Stimulated activated naive CD8-positive, alpha-beta T cell treated with anti-CD3 and anti-CD28 coated beads, Interleukin-15, amount 100 ng/mL, for 72 hours (primary cell): ENCODE results near the gene SLC2A2.

Experiments
- ATAC-seq: fragments of 150-1000 bp; cut with Tn5 transposase; 2 replicates; pipeline ENCODE4 v1.10.0; 2021; ENCODE audit warnings: mild to moderate bottlenecking, moderate library complexity
- DNase-seq, 2 donors: peaks; one replicate each; pipeline ENCODE4 v3.0.0; 2021 to 2022
- H3K27ac Mint-ChIP-seq, 2 donors: one replicate each; pipeline ENCODE4 v1.8.0; 2022; ENCODE audit warnings: mild to moderate bottlenecking in 2 of 2, mixed read lengths in 2 of 2, moderate library complexity in 2 of 2
- H3K27me3 Mint-ChIP-seq: one replicate; pipeline ENCODE4 v1.8.0; 2022; ENCODE audit warnings: mixed read lengths
- H3K4me1 Mint-ChIP-seq: one replicate; pipeline ENCODE4 v1.8.0; 2022; ENCODE audit warnings: mild to moderate bottlenecking, mixed read lengths
- H3K4me3 Mint-ChIP-seq, 2 donors: one replicate each; pipeline ENCODE4 v1.8.0; 2022; ENCODE audit warnings: mild to moderate bottlenecking in 2 of 2, mixed read lengths in 2 of 2, moderate library complexity in 1 of 2
- H3K9me3 Mint-ChIP-seq, 2 donors: one replicate each; pipeline ENCODE4 v1.8.0; 2022; ENCODE audit warnings: mixed read lengths in 2 of 2

Gene SLC2A2

DNA sequence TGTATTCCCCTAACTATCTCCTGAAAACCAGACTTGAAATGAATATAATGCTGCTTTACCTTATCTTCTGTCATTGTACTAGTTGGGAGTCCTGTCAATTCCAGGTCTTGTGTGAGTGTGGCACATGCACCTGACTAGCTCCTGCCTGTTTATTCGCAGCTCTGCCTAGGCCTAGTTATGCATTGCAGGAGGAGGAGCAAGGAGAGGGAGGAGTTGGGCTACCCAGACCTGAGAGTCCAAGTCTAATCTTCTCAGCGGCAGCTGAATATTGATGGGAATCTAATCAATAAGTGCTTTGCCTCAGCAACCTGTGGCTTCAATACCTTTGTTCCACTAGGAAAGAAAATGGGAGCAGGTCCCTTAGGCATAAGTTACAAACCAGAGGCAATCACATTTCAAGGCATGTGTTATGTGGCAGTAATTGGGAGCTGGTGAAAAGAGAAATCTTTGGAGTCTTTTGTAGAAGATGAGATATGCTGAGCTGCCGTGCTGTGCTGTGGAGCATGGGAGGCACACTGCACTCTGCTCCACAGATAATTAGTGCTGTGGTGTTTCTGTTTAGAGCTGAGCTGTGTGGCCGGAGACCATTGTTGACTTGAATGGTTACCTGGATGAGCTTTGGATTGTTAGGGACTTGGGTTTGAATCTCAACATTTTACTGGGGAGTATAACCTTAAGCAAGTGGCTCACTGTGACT is at the start of gene SLC2A2:
SLC2A2 (minus strand) TSS at position 124 of the 697 bp plus-strand sequence; CDS start at position 74, 50 bp downstream.
- DNase-seq (no peak), ATAC-seq (no peak)
- peaks cover 43% of the 10 kb centered on the region for H3K27me3 Mint-ChIP-seq
- no peak within 1 kb of the TSS for H3K4me3 Mint-ChIP-seq
- no peak within 1 kb of the TSS for H3K27ac Mint-ChIP-seq
- no peaks in the 10 kb centered on the region for H3K9me3 Mint-ChIP-seq
- no peaks in the 10 kb centered on the region for H3K4me1 Mint-ChIP-seq

DNA sequence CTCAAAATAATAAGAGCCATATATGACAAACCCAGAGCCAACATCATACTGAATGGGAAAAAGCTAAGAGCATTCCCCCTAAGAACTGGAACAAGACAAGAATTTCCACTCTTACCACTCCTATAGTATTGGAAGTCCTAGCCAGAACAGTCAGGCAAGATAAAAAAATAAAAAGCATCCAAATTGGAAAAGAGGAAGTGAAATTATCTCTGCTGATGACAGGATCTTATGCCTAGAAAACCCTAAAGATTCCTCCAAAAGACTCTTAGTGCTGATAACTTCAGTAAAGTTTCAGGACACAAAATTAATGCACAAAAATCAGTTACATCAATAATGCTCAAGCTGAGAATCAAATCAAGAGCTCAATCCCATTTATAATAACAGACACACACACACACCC is 45.9 kb upstream of the SLC2A2 start:
- DNase-seq (no peak), ATAC-seq (no peak)
- H3K27me3 Mint-ChIP-seq = no peaks in the 10 kb centered on the region
- H3K4me1 Mint-ChIP-seq = no peaks in the 10 kb centered on the region
- H3K27ac Mint-ChIP-seq = no peak overlapping the region
- H3K9me3 Mint-ChIP-seq = no peaks in the 10 kb centered on the region
- H3K4me3 Mint-ChIP-seq = no peak overlapping the region

DNA sequence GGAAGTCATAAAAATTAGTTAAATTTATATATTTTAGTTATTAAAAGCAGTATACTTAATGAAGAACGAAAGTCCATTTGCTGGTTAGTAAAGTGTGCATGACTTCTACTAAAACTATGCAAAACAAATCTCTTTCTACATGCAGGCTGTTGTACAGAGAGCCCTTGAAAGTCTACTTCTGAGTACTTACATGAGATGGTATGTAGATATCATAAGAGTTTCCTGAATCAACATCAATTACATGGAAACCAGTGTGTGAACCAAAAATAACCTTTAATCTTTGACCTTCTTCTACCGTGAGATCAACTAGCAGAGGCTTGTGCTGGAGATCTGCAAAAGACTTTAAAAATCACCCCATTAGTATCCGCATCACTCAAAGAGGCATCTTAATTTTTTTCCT is 42.1 kb upstream of the SLC2A2 start:
- Mint-ChIP-seq H3K9me3 (no peaks in the 10 kb centered on the region), H3K27ac (no peak overlapping the region), H3K27me3 (no peaks in the 10 kb centered on the region), H3K4me3 (no peak overlapping the region), H3K4me1 (no peaks in the 10 kb centered on the region)
- DNase-seq (no peak), ATAC-seq (no peak)

- Mint-ChIP-seq H3K4me3 (no peak overlapping the region), H3K9me3 (no peaks in the 10 kb centered on the region), H3K27me3 (no peaks in the 10 kb centered on the region), H3K4me1 (no peaks in the 10 kb centered on the region), H3K27ac (no peak overlapping the region)
- ATAC-seq = no peak
- no peak for DNase-seq
These were observed 39.7 kb upstream of the SLC2A2 start for GRCh38 chr3:171066206-171066605.

- no peaks in the 10 kb centered on the region for H3K27me3 Mint-ChIP-seq
- no peaks in the 10 kb centered on the region for H3K9me3 Mint-ChIP-seq
- no peaks in the 10 kb centered on the region for H3K4me1 Mint-ChIP-seq
- no peak overlapping the region for H3K4me3 Mint-ChIP-seq
- H3K27ac Mint-ChIP-seq = no peak overlapping the region
- ATAC-seq = no peak
- no peak for DNase-seq
These were observed 39.2 kb upstream of the SLC2A2 start for GRCh38 chr3:171065732-171066131.

DNA sequence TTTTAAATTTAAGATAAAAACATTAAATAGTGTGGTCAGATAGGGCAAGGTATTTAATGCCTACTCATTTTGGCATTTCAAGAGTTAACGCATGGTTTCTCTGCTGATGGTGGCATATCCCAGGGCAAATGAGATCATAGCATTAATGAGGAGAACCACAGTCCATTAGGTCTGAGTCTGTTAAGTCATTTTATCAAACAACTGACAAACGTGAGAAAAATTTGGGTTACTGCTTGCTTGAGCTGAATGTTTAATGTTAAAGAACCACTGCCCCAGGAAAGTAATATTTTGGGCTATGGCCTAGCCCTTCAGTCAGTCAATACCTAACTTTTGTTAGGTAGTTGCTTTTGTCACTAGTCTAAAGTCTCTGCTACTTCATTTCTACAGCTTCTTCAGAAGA is 37.9 kb upstream of the SLC2A2 start:
- DNase-seq (no peak), ATAC-seq (no peak)
- Mint-ChIP-seq H3K27ac (no peak overlapping the region), H3K4me3 (no peak overlapping the region), H3K9me3 (no peaks in the 10 kb centered on the region), H3K4me1 (no peaks in the 10 kb centered on the region), H3K27me3 (no peaks in the 10 kb centered on the region)

GRCh38 chr3:171061749-171062148 is 35.2 kb upstream of the SLC2A2 start:
- H3K27me3 Mint-ChIP-seq = no peaks in the 10 kb centered on the region
- H3K9me3 Mint-ChIP-seq = no peaks in the 10 kb centered on the region
- no peaks in the 10 kb centered on the region for H3K4me1 Mint-ChIP-seq
- ATAC-seq = no peak
- H3K27ac Mint-ChIP-seq = peak overlapping the region in 1 of 2 donors; percentile 44
- DNase-seq = no peak
- no peak overlapping the region for H3K4me3 Mint-ChIP-seq

DNA sequence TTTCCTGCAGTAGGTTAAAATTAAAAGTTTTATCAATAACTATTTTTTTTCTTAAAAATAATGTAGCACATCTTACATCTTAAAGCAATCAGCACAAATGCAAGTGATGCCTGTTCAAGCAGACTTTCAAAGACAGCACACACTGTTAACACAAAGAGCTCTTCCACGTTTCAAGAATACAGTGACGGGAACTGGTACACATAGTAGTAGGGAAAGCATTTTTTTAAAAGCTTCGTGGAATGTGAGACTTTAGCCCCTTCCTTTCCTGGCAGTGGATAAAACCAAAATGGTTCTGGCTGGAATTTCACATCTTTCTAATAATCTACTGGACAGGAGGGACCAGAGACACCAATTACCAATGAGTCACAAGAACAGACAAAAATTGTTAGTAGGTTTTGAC is 33.5 kb upstream of the SLC2A2 start:
- H3K27me3 Mint-ChIP-seq = no peaks in the 10 kb centered on the region
- H3K4me3 Mint-ChIP-seq = no peak overlapping the region
- H3K4me1 Mint-ChIP-seq = no peaks in the 10 kb centered on the region
- no peaks in the 10 kb centered on the region for H3K9me3 Mint-ChIP-seq
- no peak overlapping the region for H3K27ac Mint-ChIP-seq
- DNase-seq = no peak
- ATAC-seq = no peak

DNA sequence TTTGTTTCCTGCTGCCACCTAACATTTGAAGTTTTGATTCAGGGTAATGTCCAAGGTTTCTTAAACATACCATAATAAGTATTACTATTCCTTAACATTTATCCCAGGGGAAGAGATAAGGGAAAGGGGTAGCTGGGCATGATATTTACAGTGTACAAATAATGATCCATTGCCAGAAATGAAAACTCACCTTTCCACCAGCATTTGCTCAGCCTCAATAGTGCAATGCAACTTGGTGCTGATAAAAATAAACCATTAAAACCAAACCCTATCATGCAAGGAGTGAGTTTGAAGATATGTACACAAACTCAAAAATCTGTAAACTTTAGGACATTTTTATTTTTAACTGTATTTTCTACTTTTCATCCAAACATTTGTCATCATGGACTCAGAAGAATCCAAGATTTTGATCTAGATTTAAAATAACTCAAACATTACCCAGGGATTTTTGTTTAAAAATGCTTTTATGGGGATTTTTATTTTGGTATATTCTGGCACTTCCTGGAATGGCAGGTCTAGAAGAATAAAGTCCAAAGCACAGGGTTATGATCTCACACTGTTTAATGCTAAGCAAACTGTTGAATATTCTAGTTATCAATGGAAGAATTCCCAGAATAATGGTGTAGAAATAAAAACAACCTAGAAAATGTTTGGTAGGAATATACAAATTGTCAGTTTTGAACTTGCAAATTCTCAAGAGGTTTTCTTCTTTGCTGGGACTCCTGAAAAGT is 32.5 kb upstream of the SLC2A2 start:
- Mint-ChIP-seq H3K27ac (no peak overlapping the region), H3K4me1 (no peaks in the 10 kb centered on the region), H3K27me3 (no peaks in the 10 kb centered on the region), H3K4me3 (no peak overlapping the region), H3K9me3 (no peaks in the 10 kb centered on the region)
- no peak for DNase-seq
- no peak for ATAC-seq

DNA sequence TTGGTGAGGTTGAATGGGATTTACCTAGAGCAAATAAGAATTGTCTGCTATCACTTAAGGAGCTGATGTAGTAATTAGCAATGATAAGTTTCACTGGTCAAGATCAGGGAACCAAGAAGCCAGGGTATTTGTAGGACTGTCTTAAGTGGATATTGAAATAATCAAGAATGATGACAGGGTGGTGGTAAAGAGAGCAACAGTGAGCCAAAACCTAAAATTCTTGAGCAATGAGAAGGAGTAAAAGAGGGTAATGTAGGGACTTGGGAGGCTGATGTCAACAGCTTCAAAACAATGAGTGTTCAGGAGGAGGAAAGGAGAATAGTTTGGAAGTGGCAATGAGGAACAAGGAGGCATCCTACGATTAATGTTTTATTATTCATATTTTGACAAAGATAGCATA is 31.5 kb upstream of the SLC2A2 start:
- Mint-ChIP-seq H3K27me3 (no peaks in the 10 kb centered on the region), H3K27ac (no peak overlapping the region), H3K9me3 (no peaks in the 10 kb centered on the region), H3K4me3 (no peak overlapping the region), H3K4me1 (no peaks in the 10 kb centered on the region)
- DNase-seq (no peak), ATAC-seq (no peak)

DNA sequence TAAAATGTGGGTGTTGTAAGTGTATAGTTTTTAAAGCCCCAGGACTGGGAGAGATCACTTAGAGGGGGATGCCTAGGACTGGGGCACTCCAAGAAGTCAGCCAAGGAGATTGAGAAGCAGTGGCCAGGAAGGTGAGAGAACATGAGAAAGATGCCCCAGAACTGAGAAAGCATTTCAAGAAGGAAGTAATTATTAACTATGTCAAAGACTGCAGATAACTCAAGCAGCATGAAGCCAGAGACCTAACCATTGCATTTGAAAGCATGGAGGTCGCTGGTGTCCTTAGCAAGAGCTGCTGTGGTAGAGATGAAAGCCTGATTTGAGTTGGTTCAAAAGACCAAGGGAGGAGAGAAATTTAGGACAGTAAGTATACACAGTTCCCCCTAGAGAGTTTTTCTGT is 30.6 kb upstream of the SLC2A2 start:
- Mint-ChIP-seq H3K4me3 (no peak overlapping the region), H3K4me1 (no peaks in the 10 kb centered on the region), H3K27me3 (no peaks in the 10 kb centered on the region), H3K9me3 (no peaks in the 10 kb centered on the region), H3K27ac (no peak overlapping the region)
- DNase-seq = no peak
- no peak for ATAC-seq

- Mint-ChIP-seq H3K27me3 (no peaks in the 10 kb centered on the region), H3K27ac (no peak overlapping the region), H3K4me1 (no peaks in the 10 kb centered on the region), H3K4me3 (no peak overlapping the region), H3K9me3 (no peaks in the 10 kb centered on the region)
- no peak for DNase-seq
- ATAC-seq = no peak
These were observed 30.0 kb upstream of the SLC2A2 start for GRCh38 chr3:171056528-171056927.

DNA sequence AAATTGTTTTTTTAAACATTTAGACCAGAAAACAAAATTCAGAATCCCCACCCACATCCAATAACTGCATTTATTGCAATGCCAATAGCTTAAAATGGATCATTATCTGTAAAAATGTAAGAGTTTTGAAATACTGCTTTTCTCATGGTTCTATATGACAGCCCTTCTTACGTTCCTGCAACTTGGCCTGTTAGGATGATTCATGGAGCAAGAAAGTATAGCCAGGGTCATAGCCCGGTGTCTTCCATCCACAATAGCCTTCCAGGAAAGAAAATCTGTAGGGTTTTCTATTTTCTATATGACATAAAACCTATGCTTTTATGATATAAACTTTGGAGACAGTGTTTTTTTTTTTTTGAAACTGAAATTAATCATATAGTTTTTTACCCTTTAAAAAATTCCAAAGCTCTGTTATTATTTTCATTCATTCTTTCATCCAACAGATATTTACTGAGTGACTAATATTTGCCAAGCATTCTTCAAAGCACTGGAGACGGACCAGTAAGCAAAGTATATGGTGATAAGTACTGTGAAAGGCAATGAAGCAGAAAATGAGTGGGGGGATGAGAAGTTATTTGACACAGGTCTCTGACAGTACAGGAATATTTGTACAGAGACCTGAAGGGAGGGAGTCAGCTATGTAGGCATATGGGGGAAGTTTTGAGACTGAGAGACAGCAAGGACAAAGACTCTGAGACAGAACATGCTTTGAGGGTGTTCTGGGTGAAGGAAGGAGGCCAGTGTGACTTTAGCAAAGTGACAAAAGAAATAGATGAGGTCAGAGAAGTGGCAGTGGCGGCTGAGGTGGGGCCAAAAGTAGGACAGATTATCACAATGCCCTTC is 29.0 kb upstream of the SLC2A2 start:
- Mint-ChIP-seq H3K4me3 (no peak overlapping the region), H3K9me3 (no peaks in the 10 kb centered on the region), H3K27me3 (peaks cover 3% of the 10 kb centered on the region), H3K4me1 (no peaks in the 10 kb centered on the region), H3K27ac (no peak overlapping the region)
- DNase-seq (no peak), ATAC-seq (no peak)

- DNase-seq (no peak), ATAC-seq (no peak)
- Mint-ChIP-seq H3K27ac (no peak overlapping the region), H3K27me3 (peaks cover 9% of the 10 kb centered on the region), H3K9me3 (no peaks in the 10 kb centered on the region), H3K4me1 (no peaks in the 10 kb centered on the region), H3K4me3 (no peak overlapping the region)
These were observed 28.4 kb upstream of the SLC2A2 start for GRCh38 chr3:171054921-171055320.

DNA sequence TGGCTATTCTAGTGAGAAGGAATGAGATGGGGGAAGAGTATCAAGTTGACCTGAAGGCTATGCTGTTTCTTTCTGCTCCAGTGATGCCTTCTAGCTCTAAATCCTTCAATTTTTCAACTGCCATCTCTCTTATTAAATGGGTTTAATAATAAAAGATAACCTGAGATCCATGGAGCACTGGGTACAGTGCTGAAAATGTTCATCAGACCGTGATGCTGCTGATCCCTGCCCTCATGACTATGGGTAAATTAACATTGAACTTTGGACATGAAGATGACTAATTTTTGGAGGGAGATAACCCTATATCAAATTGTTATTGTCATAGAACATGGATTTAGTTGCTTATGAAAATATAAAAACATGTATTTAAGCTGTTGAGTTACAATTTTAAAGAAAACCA is 27.7 kb upstream of the SLC2A2 start:
- DNase-seq (no peak), ATAC-seq (no peak)
- Mint-ChIP-seq H3K27ac (no peak overlapping the region), H3K27me3 (peaks cover 14% of the 10 kb centered on the region), H3K4me3 (no peak overlapping the region), H3K9me3 (no peaks in the 10 kb centered on the region), H3K4me1 (no peaks in the 10 kb centered on the region)

DNA sequence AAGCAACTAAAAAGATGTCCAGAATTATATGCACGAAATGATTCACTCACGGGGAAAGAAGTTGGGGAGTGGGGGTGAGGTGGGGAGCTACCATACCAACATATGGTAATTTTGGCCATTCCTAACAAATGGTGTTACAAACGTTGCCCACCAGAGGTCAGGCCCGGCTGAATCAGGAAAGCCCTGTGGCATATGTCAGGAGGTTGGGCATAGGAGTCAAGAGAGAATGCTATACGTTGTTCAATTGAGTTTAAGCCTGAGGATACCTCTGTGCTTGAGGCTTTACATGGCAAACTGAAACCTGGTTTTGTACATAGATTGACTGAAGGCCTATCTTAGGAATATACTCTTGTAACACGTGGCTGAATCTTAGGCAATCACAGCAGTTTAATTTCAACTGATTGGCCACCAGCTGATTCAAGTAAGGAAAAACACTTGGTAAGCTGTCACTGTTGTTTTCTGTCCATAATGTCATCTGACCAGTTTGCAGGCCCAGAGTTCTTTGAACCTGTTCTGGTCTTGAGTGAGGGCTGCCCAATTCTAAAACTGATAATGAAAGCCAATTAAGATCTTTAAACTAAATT is 23.4 kb upstream of the SLC2A2 start:
- no peak overlapping the region for H3K27ac Mint-ChIP-seq
- DNase-seq (peak; percentile 42 to 49), ATAC-seq (peak; percentile 89)
- H3K4me3 Mint-ChIP-seq = no peak overlapping the region
- no peaks in the 10 kb centered on the region for H3K9me3 Mint-ChIP-seq
- H3K4me1 Mint-ChIP-seq = no peaks in the 10 kb centered on the region
- H3K27me3 Mint-ChIP-seq = peaks cover 26% of the 10 kb centered on the region
